K562 (cell line): ENCODE data around the gene ARFGEF3.

ENCODE experiments used
- CHAMP1 ChIP-seq: fragments of 450-650 bp; IDR thresholded peaks from 2 replicates; pipeline ENCODE4 v1.6.1; 2016; ENCODE audit warnings: mild to moderate bottlenecking
- CTCF ChIP-seq, 3 experiments: IDR thresholded peaks in 2 of 3; conservative IDR thresholded peaks in 1 of 3; 2 replicates each; pipeline ENCODE4 v1.5.1; 2011 to 2012; ENCODE audit warnings: low read length in 3 of 3, mild to moderate bottlenecking in 3 of 3, control low read depth in 2 of 3, improper control_type of control experiment in 1 of 3, inconsistent platforms in 1 of 3, low read depth in 1 of 3, mixed read lengths in 1 of 3, moderate library complexity in 1 of 3; ENCODE audit not compliant: insufficient read depth in 2 of 3
- KLF10 ChIP-seq: fragments of 250-450 bp; sonication (Bioruptor Pico); IDR thresholded peaks from 2 replicates; pipeline ENCODE4 v1.6.1; 2021; ENCODE audit warnings: matching md5 sums

GRCh38 chr6:138261116-138261780 lies 99.5 kb downstream of the ARFGEF3 start:
- no peak for TF ChIP-seq CHAMP1
- no peak for TF ChIP-seq CTCF (IDR thresholded peaks at IDR 0.05 in 2 of 3, conservative IDR thresholded peaks at IDR 0.05 in 1 of 3; ENCODE audit: insufficient read depth in 2 of 3, low read depth in 1 of 3, low read length in 3 of 3)
- TF ChIP-seq KLF10 (CRISPR knock-in tag), result no peak
